OCI-LY7 (cell line): ENCODE results near the gene PCK2. TPM values are rescaled to one million over a fixed set of nuclear protein-coding genes. Genes with fewer than 3 reads are reported as not detected.

ENCODE experiments used
- BruUV-seq: library from RNA; stranded (reverse); fragments of 400-500 nt; replicated peaks from 2 replicates; lab custom pipeline; 2021; lab: Mats Ljungman, UMichigan
- CTCF ChIA-PET: fragments of 300-600 bp; sonication (Branson Sonifier 250); formaldehyde crosslinking; loops from one replicate; lab custom pipeline; 2022; ENCODE audit warnings: antibody characterized with exemption; ENCODE audit not compliant: unreplicated experiment; lab: Charles Lee
- POLR2A ChIA-PET: fragments of 300-600 bp; sonication (Branson Sonifier 250); formaldehyde crosslinking; loops from one replicate; lab custom pipeline; 2022; ENCODE audit warnings: antibody characterized with exemption; lab: Charles Lee
- DNase-seq: peaks from one replicate; pipeline ENCODE4 v3.0.0-alpha.2; 2015; ENCODE audit warnings: low spot score
- H2AFZ ChIP-seq: fragments of 200-600 bp; sonication (generic), shearing (Covaris generic); 2 replicates; pipeline ENCODE4 v1.6.1; 2014; ENCODE audit warnings: mild to moderate bottlenecking, antibody characterized with exemption, low read length, moderate library complexity
- H3K27ac ChIP-seq: fragments of 200-600 bp; sonication (generic); 2 replicates; pipeline ENCODE4 v1.5.1; 2014; ENCODE audit warnings: mixed run types, low read depth, mild to moderate bottlenecking, moderate library complexity, low read length, inconsistent platforms; ENCODE audit not compliant: poor library complexity, severe bottlenecking
- H3K36me3 ChIP-seq: fragments of 200-600 bp; sonication (generic); 2 replicates; pipeline ENCODE4 v1.6.1; 2014; ENCODE audit warnings: mild to moderate bottlenecking, antibody characterized with exemption, low read length, moderate library complexity, mixed read lengths; ENCODE audit not compliant: insufficient read depth
- H3K4me1 ChIP-seq: fragments of 200-600 bp; sonication (generic); 2 replicates; pipeline ENCODE4 v1.5.1; 2014; ENCODE audit warnings: mild to moderate bottlenecking, low read length; ENCODE audit not compliant: insufficient read depth, poor library complexity, severe bottlenecking
- H3K4me2 ChIP-seq: fragments of 200-600 bp; sonication (generic); 2 replicates; pipeline ENCODE4 v1.6.1; 2014; ENCODE audit warnings: mild to moderate bottlenecking, low read length
- H3K4me3 ChIP-seq: fragments of 200-600 bp; sonication (generic); 2 replicates; pipeline ENCODE4 v1.5.1; 2014; ENCODE audit warnings: mild to moderate bottlenecking, low read depth, low read length; ENCODE audit not compliant: poor library complexity, severe bottlenecking
- H3K79me2 ChIP-seq: fragments of 200-600 bp; sonication (generic); 2 replicates; pipeline ENCODE4 v1.6.1; 2016; ENCODE audit warnings: low read depth, mild to moderate bottlenecking, low read length, moderate library complexity, mixed read lengths; ENCODE audit not compliant: insufficient read depth
- H3K9me2 ChIP-seq: fragments of 200-600 bp; sonication (generic); 2 replicates; pipeline ENCODE4 v1.6.1; 2016; ENCODE audit warnings: mild to moderate bottlenecking, low read length, mixed read lengths; ENCODE audit not compliant: insufficient read depth
- H3K9me3 ChIP-seq: fragments of 200-600 bp; sonication (generic); 2 replicates; pipeline ENCODE4 v1.6.1; 2014; ENCODE audit warnings: mild to moderate bottlenecking, mixed run types, low read length, mixed read lengths
- H4K20me1 ChIP-seq: fragments of 200-600 bp; sonication (generic); 2 replicates; pipeline ENCODE4 v1.6.1; 2014; ENCODE audit warnings: mild to moderate bottlenecking, antibody characterized with exemption, low read length, moderate library complexity, mixed read lengths; ENCODE audit not compliant: insufficient read depth
- EZH2phosphoT487 ChIP-seq: fragments of 200-600 bp; sonication (generic); IDR thresholded peaks from 2 replicates; pipeline ENCODE4 v1.6.1; 2018; ENCODE audit warnings: low read depth, borderline replicate concordance, mild to moderate bottlenecking, mixed run types, antibody characterized with exemption, low read length, moderate library complexity, mixed read lengths
- intact Hi-C: fragments of 100-400 bp; cut with micrococcal nuclease; formaldehyde crosslinking; loops from one replicate; pipeline ENCODE4 v1.10.0; 2022; ENCODE audit not compliant: unreplicated experiment
- total RNA-seq, 2 experiments: library from RNA; depleted of rRNA in 1 of 2; stranded (reverse); fragments of >200 nt in 1 of 2; shearing (Covaris generic) in 1 of 2; gene quantifications; 2 replicates each; pipeline ENCODE4 v1.2.3, GENCODE V29; 2014 to 2022
- TF ChIP-seq, protein P1 (sequence below): fragments of 200-600 bp; sonication (generic); conservative IDR thresholded peaks from 2 replicates; pipeline ENCODE4 v1.5.1; 2014; ENCODE audit warnings: mild to moderate bottlenecking, antibody characterized with exemption, low read length, moderate library complexity, mixed read lengths

PCK2 gene
- total RNA-seq, 2 experiments from 2014 or later, result 43.6 to 130 TPM

DNA sequence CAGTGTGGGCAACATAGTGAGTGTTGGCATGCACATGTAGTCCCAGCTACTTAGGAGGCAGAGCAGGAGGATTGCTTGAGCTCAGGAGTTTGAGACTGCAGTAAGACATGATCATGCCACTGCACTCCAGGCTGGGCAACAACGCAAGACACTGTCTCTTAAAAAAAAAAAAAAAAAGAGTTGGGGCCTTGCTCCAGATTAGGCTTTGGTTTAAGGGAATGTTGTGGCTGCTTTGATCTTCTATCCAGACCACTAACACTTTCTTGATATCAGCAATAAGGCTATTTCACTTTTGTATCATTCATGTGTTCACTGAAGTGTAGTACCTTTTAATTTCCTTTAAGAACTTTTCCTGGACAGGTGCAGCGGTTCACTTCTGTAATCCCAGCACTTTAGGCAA, 33.6 kb downstream of the PCK2 start:
- Histone ChIP-seq H3K4me1 (peaks cover 20% of the 10 kb centered on the region), H3K9me2 (no peaks in the 10 kb centered on the region), H3K4me3 (no peak overlapping the region), H3K4me2 (0 out of 2 replicates have a peak overlapping the region, but pooled peaks have one; percentile 2), H4K20me1 (no peaks in the 10 kb centered on the region), H3K36me3 (peaks cover 13% of the 10 kb centered on the region; the same call in 1 of the 2 replicates), H3K79me2 (no peaks in the 10 kb centered on the region), H3K27ac (no peak overlapping the region), H2AFZ (no peak overlapping the region), H3K9me3 (no peaks in the 10 kb centered on the region)
- TF ChIP-seq, protein P1, sequence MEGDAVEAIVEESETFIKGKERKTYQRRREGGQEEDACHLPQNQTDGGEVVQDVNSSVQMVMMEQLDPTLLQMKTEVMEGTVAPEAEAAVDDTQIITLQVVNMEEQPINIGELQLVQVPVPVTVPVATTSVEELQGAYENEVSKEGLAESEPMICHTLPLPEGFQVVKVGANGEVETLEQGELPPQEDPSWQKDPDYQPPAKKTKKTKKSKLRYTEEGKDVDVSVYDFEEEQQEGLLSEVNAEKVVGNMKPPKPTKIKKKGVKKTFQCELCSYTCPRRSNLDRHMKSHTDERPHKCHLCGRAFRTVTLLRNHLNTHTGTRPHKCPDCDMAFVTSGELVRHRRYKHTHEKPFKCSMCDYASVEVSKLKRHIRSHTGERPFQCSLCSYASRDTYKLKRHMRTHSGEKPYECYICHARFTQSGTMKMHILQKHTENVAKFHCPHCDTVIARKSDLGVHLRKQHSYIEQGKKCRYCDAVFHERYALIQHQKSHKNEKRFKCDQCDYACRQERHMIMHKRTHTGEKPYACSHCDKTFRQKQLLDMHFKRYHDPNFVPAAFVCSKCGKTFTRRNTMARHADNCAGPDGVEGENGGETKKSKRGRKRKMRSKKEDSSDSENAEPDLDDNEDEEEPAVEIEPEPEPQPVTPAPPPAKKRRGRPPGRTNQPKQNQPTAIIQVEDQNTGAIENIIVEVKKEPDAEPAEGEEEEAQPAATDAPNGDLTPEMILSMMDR, result no peak
- TF ChIP-seq EZH2phosphoT487, result no peak
- intact Hi-C loops, result no loop called here
- CTCF ChIA-PET, result no interaction called here
- POLR2A ChIA-PET, result interaction anchor here (0.9 to 1.7 kb wide), 3 partner anchors 9 to 12 kb away, joined by 3 to 10 read pairs (median 3); partner anchors contain the start of genes DCAF11, NRL and PSME1
- no peak for DNase-seq
- BruUV-seq, result no TSS peak

DNA sequence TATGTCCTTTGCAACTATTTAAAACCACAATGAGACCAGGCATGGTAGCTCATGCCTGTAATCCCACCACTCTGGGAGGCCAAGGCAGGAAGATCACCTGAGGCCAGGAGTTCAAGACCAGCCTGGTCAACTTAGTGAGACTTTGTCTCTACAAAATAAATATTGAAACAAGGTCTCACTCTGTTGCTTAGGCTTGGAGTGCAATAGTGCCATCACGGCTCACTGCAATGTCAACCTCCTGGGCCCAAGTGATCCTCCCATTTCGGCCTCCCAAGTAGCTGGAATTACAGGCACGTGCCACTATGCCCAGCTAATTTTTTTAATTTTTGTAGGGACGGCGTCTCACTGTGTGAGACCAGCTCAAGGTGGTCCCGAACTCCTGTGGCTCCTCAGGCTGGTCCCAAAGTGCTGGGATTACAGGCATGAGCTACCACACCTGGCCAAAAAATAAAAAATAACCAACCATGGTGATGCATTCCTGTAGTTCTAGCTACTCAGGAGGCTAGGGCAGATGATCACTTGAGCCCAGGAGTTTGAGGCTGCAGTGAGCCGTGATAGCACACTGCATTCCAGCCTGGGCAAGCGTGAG, 35.4 kb downstream of the PCK2 start:
- Histone ChIP-seq H4K20me1 (no peaks in the 10 kb centered on the region), H3K9me2 (no peaks in the 10 kb centered on the region), H3K36me3 (no peaks in the 10 kb centered on the region), H3K4me3 (no peak overlapping the region), H3K9me3 (no peaks in the 10 kb centered on the region), H2AFZ (no peak overlapping the region), H3K4me1 (peaks cover 20% of the 10 kb centered on the region), H3K27ac (no peak overlapping the region), H3K79me2 (no peaks in the 10 kb centered on the region), H3K4me2 (no peak overlapping the region)
- POLR2A ChIA-PET, result interaction anchor here (0.8 to 1.4 kb wide), 4 partner anchors 14 to 34 kb away, joined by 3 to 4 read pairs (median 3); partner anchors contain the start of gene DCAF11
- CTCF ChIA-PET, result interaction anchor here (0.6 kb wide), 1 partner anchor 8 kb away, joined by 3 read pairs; no protein-coding TSS in a partner anchor
- intact Hi-C loops, result no loop called here
- no peak for DNase-seq
- no TSS peak for BruUV-seq
- TF ChIP-seq EZH2phosphoT487, result no peak
- TF ChIP-seq, protein P1, result no peak

- TF ChIP-seq, protein P1, result no peak
- no peak for TF ChIP-seq EZH2phosphoT487
- H4K20me1 ChIP-seq, result no peaks in the 10 kb centered on the region
- no peaks in the 10 kb centered on the region for H3K9me2 ChIP-seq
- ChIA-PET CTCF (no interaction called here), POLR2A (interaction anchor here (1.3 kb wide), 1 partner anchor 35 kb away, joined by 3 read pairs; no protein-coding TSS in a partner anchor)
- H3K27ac ChIP-seq, result no peak within 1 kb of the TSS
- H3K4me1 ChIP-seq, result peaks cover 24% of the 10 kb centered on the region
- BruUV-seq, result no TSS peak
- no peak within 1 kb of the TSS for H3K4me3 ChIP-seq
- no peak within 1 kb of the TSS for H3K4me2 ChIP-seq
- no peak within 1 kb of the TSS for H2AFZ ChIP-seq
- DNase-seq, result no peak
- no peaks in the 10 kb centered on the region for H3K9me3 ChIP-seq
- no peaks in the 10 kb centered on the region for H3K36me3 ChIP-seq
- intact Hi-C loops, result no loop called here
- H3K79me2 ChIP-seq, result no peaks in the 10 kb centered on the region
These were observed 36.2 kb downstream of the PCK2 start, which contains the start of gene FITM1 for GRCh38 chr14:24130380-24130716. Gene FITM1, plus strand, starts transcription at chr14:24130659. Its CDS starts 905 bp downstream, at chr14:24131564.
